Osteoblast (primary cell): Measurements from ENCODE around the gene UFD1. TPM values are rescaled to one million over a fixed set of nuclear protein-coding genes. Genes with fewer than 3 reads are reported as not detected.

Source experiments
- DNase-seq: peaks from one replicate; pipeline ENCODE4 v3.0.0; 2011; ENCODE audit warnings: low spot score, mixed read lengths; ENCODE audit not compliant: insufficient read length; ENCODE audit errors: missing footprints
- H2AFZ ChIP-seq: 2 replicates; pipeline ENCODE4 v1.6.0; 2011; ENCODE audit warnings: mild to moderate bottlenecking, low read length
- H3K27ac ChIP-seq: 2 replicates; pipeline ENCODE4 v1.5.1; 2011; ENCODE audit warnings: mild to moderate bottlenecking, low read depth, low read length, moderate library complexity
- H3K27me3 ChIP-seq: 2 replicates; pipeline ENCODE4 v1.6.0; 2012; ENCODE audit warnings: mild to moderate bottlenecking, control low read depth, inconsistent platforms, low read length, moderate library complexity; ENCODE audit not compliant: insufficient read depth
- H3K36me3 ChIP-seq: 2 replicates; pipeline ENCODE4 v1.5.1; 2011; ENCODE audit warnings: mild to moderate bottlenecking, low read length, control low read depth, moderate library complexity; ENCODE audit not compliant: insufficient read depth
- H3K4me1 ChIP-seq: 2 replicates; pipeline ENCODE4 v1.5.1; 2011; ENCODE audit warnings: mild to moderate bottlenecking, low read length, control low read depth, moderate library complexity; ENCODE audit not compliant: insufficient read depth
- H3K4me2 ChIP-seq: 2 replicates; pipeline ENCODE4 v1.6.0; 2011; ENCODE audit warnings: mild to moderate bottlenecking, low read length; ENCODE audit not compliant: insufficient read depth
- H3K4me3 ChIP-seq: fragments of 200-600 bp; sonication (generic); 3 replicates; pipeline ENCODE4 v1.5.1; 2012; ENCODE audit warnings: mild to moderate bottlenecking, low read length, inconsistent platforms; ENCODE audit not compliant: insufficient read depth
- H3K79me2 ChIP-seq: 2 replicates; pipeline ENCODE4 v1.6.0; 2012; ENCODE audit warnings: mild to moderate bottlenecking, low read length, control low read depth, inconsistent platforms; ENCODE audit not compliant: insufficient read depth
- H3K9me3 ChIP-seq: 2 replicates; pipeline ENCODE4 v1.5.1; 2011; ENCODE audit warnings: low read depth, low read length, control low read depth
- H4K20me1 ChIP-seq: 2 replicates; pipeline ENCODE4 v1.6.0; 2012; ENCODE audit warnings: mild to moderate bottlenecking, low read length, control low read depth; ENCODE audit not compliant: insufficient read depth
- CTCF ChIP-seq: IDR thresholded peaks from 2 replicates; pipeline ENCODE4 v1.5.1; 2011; ENCODE audit warnings: mild to moderate bottlenecking, low read depth, low read length, moderate library complexity; ENCODE audit errors: extremely low read depth
- total RNA-seq: library from RNA; depleted of rRNA; stranded (reverse); fragments of >200 nt; gene quantifications from 2 replicates; pipeline ENCODE4 v1.2.3, GENCODE V29; 2012

UFD1 gene
- total RNA-seq, 1 donor, result 56.8 TPM

DNA sequence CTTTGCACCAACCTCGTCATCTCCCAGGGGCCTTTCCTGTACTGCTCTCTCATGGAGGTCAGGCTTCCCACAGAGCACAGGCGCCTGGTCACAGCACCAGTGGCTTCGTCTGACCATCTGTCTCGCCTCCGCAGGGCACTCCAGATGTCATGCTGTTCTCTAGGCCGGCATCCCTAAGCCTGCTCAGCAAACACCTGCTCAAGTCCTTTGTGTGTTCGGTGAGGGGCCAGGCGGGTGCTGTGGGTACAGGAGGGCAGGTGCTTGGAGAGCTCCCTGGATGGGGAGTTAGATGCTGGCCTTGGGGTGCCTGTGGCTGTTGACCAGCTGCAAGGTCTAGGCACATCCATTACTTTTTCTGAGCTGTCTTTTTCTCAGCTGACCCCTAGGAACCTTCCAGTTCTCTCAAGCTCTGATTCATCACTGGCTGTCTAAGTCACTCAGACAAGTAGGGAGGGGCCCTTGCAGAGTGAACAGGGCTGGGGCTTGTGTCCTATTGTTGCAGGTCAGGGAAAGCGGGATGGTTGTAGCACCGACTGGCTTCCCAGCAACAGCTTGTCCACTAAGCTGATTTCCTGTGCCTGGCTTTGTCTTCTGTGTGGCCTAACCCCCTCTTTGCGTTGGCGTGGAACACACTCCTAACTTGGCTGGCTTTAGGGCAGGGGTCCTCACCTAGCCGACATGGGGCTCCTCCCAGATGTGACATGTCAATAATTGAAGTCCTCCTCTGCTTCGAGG, 36.0 kb upstream of the UFD1 start:
- Histone ChIP-seq H4K20me1 (no peaks in the 10 kb centered on the region), H2AFZ (no peak overlapping the region), H3K4me2 (no peak overlapping the region), H3K9me3 (no peaks in the 10 kb centered on the region), H3K27me3 (no peaks in the 10 kb centered on the region), H3K4me1 (no peaks in the 10 kb centered on the region), H3K79me2 (no peaks in the 10 kb centered on the region), H3K4me3 (no peak overlapping the region), H3K27ac (no peak overlapping the region), H3K36me3 (no peaks in the 10 kb centered on the region)
- TF ChIP-seq CTCF, result no peak
- peak; percentile 86 for DNase-seq

DNA sequence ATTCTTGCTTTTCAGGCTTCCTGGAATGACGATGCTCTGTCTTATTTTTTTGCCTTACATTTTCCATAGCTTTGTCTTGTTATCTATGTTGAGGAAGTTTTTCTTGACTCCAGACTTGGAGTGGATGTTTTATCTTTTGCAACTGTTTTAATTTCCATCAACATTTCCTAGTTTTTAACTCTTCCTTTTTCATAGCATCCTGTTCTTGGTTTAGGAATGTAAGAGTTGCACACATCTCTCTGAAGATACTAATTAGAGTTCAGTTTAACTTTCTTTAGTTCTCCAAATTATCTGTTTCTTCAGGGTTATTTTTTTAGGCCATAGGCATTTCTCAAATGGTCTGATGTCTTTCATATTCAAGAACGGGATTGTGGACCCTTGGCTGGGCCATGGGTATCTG, 34.8 kb upstream of the UFD1 start:
- no peak overlapping the region for H3K27ac ChIP-seq
- H3K4me2 ChIP-seq, result no peak overlapping the region
- no peaks in the 10 kb centered on the region for H3K4me1 ChIP-seq
- no peak for TF ChIP-seq CTCF
- DNase-seq, result no peak
- H3K4me3 ChIP-seq, result no peak overlapping the region
- H3K9me3 ChIP-seq, result no peaks in the 10 kb centered on the region
- no peaks in the 10 kb centered on the region for H3K79me2 ChIP-seq
- no peaks in the 10 kb centered on the region for H3K36me3 ChIP-seq
- no peaks in the 10 kb centered on the region for H4K20me1 ChIP-seq
- H2AFZ ChIP-seq, result no peak overlapping the region
- H3K27me3 ChIP-seq, result no peaks in the 10 kb centered on the region

DNA sequence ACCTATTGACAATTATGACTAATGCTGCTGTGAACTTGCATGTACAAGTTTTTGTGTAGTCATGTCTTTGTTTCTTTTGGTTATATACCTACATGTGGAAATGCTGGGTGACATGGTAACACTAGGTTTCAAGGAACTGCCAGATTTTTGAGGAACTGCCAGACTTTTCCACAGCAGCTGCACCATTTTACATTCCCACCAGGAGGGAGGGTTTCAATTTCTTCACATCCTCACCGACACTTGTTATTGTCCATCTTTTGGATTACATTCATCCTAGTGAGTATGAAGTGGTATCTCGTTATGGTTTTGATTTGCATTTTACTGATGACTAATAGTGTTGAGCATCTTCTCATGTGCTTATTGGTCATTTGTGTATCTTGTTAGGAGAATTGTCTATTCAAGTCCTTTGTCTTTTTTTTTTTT, 31.9 kb upstream of the UFD1 start:
- no peak for DNase-seq
- Histone ChIP-seq H3K9me3 (no peaks in the 10 kb centered on the region), H2AFZ (no peak overlapping the region), H4K20me1 (no peaks in the 10 kb centered on the region), H3K27me3 (no peaks in the 10 kb centered on the region), H3K4me3 (no peak overlapping the region), H3K36me3 (no peaks in the 10 kb centered on the region), H3K79me2 (no peaks in the 10 kb centered on the region), H3K4me1 (no peaks in the 10 kb centered on the region), H3K27ac (no peak overlapping the region), H3K4me2 (no peak overlapping the region)
- TF ChIP-seq CTCF, result no peak

- no peak overlapping the region for H2AFZ ChIP-seq
- H4K20me1 ChIP-seq, result no peaks in the 10 kb centered on the region
- H3K9me3 ChIP-seq, result no peaks in the 10 kb centered on the region
- DNase-seq, result no peak
- no peaks in the 10 kb centered on the region for H3K27me3 ChIP-seq
- no peak overlapping the region for H3K27ac ChIP-seq
- no peak overlapping the region for H3K4me2 ChIP-seq
- no peaks in the 10 kb centered on the region for H3K4me1 ChIP-seq
- no peaks in the 10 kb centered on the region for H3K79me2 ChIP-seq
- TF ChIP-seq CTCF, result no peak
- no peaks in the 10 kb centered on the region for H3K36me3 ChIP-seq
- no peak overlapping the region for H3K4me3 ChIP-seq
Measured at GRCh38 chr22:19509923-19510322, 30.9 kb upstream of the UFD1 start.
